HG02852 (cell line): ENCODE data around the gene DAGLA.

ENCODE experiments used
- ATAC-seq: cut with Tn5 transposase; IDR thresholded peaks from one replicate; pipeline ENCODE4 v1.9.1; 2021; ENCODE audit warnings: mild to moderate bottlenecking, moderate library complexity; ENCODE audit not compliant: unreplicated experiment

DAGLA gene

GRCh38 chr11:61743486-61744095, 63.4 kb downstream of the DAGLA start:
- ATAC-seq: no peak

DNA sequence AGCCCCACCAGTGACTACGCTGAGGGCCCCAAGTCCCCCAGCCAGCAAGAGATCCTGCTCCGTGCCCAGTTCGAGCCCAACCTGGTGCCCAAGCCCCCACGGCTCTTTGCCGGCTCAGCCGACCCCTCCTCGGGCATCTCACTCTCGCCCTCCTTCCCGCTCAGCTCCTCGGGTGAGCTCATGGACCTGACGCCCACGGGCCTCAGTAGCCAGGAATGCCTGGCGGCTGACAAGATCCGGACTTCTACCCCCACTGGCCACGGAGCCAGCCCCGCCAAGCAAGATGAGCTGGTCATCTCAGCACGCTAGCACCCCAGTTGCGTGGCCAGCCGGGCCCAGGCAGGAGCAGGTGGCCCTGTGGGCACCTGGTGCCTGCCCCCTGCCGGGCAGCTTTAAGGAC, 64.0 kb downstream of the DAGLA start:
- no peak for ATAC-seq

- no peak for ATAC-seq
Observed at GRCh38 chr11:61744609-61745156, 64.5 kb downstream of the DAGLA start.

DNA sequence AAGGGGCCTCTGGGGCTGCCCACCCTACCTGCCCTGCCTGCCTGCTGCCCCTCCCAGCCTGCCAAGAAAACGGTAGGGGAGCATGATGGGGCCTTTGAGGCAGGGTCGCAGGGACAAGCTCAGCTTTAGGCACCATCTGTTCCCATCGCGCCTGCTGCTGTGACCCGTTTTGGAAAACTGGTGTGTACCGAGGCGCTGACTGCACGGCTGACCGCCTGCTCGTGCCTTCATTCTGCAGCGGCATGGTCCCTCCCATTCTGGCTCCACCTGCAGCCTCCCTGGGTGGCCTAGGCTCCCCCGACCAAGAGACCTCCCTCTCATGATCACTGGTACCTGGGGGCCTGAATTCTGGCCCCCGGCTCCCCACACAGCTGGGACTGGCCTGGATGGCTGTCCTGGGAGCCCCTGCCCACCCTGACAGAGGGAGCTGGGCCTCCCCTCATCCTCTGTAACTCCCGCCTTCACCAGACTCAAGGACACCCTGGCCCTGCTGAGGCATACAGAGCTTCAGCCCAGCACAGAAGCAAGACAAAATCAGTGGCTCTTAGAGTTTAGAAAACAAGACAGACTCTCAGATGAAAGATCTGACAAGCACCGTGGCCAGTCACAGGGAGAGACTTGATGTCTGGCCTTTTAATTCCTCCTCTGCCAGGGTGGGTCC, 65.7 kb downstream of the DAGLA start:
- no peak for ATAC-seq

- no peak for ATAC-seq
Observed at GRCh38 chr11:61746442-61747191, 66.4 kb downstream of the DAGLA start.

- no peak for ATAC-seq
Observed at GRCh38 chr11:61747192-61747966, 67.2 kb downstream of the DAGLA start.

- no peak for ATAC-seq
Observed at GRCh38 chr11:61747967-61748285, 67.7 kb downstream of the DAGLA start.

DNA sequence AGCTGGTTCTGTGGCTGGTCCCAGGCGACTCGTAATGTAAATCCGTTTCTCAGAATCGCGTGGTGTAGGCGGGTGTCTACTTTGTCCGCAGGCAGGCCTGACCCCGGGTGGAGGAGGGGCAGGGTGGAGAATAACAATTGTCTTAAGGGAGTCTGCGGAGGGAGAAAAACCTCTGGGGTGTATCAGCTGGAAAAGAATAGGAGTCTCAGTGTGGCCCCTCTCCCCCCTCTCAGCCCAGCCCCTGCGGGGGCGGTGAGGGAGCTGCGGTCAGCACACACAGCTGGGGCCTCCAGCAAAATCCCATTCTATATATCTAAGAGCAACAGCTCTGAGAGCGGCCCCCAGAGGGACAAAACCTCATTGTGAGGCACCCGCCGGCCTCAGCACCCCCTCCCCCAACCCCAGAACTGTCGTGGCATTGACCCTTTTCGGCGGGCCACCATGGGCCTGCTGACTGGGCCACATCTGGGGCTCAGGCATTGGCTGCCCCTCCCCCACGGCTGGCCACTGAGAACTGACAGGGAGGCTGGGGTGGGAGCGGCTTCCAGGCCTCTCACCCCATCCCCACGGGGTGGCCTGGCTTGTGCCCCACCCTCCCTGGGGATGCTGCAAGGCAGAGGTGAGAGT, 69.5 kb downstream of the DAGLA start:
- no peak for ATAC-seq

GRCh38 chr11:61750631-61751273, 70.6 kb downstream of the DAGLA start:
- no peak for ATAC-seq

- ATAC-seq: no peak
Observed at GRCh38 chr11:61751384-61751783, 71.2 kb downstream of the DAGLA start.

GRCh38 chr11:61752117-61752924, 72.1 kb downstream of the DAGLA start, which contains the start of gene MYRF:
TSS of gene MYRF (plus strand) at chr11:61752636. CDS start at chr11:61752745, 109 bp downstream.
- no peak for ATAC-seq

DNA sequence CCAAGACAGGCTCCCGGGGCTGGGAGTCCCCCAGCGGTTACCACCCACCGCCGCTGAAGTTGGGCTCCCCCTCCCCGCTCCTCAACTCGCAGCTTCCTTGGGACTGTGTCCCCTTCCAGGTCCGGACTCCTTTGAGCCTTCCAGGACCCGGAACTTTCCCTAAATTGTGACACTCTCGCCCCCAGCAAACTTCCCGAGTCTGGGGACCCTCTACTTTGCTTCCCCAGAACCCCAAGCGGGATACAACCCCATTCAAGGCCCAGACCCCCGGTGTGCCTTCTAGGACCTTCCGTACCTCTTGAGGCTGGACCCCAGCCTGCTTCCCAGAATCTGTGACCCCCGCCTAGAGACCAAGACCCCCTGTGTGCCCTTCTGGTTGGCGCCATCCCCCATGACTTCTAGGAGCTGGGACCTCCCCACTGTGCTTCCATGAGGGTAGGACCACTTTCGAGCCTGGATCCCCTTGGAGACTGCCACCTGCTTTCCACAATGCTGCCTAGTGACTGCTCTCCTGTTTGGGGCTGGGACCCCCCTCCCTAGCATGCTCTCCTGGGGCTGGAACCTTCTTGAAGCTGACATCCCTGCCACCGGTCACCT, 72.8 kb downstream of the DAGLA start:
- no peak for ATAC-seq

- ATAC-seq: no peak
Observed at GRCh38 chr11:61753672-61754071, 73.5 kb downstream of the DAGLA start.

DNA sequence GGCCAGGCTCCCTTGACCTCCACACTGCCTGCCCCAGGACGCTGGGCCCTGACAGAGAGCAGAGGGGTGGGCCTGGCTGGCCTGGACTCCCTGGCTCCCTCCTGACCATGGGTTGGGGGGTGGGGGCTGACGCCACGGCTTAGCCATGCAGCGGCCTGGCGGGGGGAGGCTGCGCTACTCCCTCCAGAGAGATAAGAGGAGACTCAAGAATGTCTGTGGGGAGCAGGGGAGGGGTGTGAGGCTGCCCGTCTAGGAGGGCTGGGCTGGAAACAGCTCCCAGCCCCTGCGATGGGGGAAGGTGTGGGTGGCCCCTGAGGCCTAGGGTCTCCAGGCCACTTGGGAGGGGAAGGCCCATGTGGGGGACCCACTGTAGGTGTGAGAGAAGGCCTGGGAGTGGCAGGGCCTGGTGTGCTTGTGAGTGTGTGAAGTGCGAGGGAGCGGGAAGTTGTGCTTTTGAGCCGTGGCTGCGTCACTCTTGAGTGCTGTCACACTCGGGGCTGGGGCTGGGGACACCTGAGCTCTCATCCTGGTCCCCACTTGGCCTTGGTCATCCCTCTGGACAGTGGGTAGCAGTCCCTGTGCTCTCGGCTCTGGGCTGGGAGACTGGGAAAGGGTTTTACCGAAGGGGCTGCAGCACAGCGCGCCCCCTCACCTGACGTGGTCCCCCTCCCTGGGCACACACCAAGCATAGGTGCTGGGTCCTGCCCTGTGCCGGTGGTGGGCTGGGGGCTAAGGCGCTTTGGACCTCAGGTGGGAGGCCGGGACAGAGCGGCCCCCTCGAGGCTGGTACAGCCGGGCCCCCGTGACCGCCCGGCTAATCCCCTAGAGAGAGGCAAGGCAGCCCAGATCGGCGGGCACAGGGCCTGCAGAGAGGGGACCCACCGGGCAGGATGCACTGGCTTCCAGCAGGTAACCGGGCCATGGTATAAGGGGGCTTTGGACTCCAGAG, 74.6 kb downstream of the DAGLA start:
- no peak for ATAC-seq

DNA sequence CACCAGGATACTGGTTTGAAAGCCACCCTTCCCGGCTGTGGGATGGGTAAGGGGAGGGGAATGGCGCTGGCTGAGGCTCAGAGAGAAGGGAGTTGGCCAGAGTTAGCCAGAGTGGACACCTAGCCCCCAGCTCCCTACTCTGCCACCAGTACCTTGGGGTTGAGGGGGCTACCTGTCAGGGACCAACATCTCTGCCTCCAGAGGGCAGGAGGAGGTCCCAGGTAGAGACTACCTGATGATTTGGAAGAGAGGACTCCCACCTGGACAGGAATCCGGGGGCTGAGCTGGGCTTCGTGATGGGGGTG, 75.9 kb downstream of the DAGLA start:
- ATAC-seq: no peak

- no peak for ATAC-seq
Observed at GRCh38 chr11:61756452-61757212, 76.4 kb downstream of the DAGLA start.

GRCh38 chr11:61757213-61757862, 77.1 kb downstream of the DAGLA start:
- ATAC-seq: no peak
